Vagina (tissue), 2 donors: ENCODE results near the gene DMAC2L.

ENCODE experiments used
- CTCF ChIP-seq, 3 experiments: fragments of 450-650 bp in 2 of 3; fragments of 200-600 bp in 1 of 3; sonication (generic) in 1 of 3; IDR thresholded peaks; one replicate each; pipeline ENCODE4 v1.5.1; 2017 to 2019; ENCODE audit warnings: antibody characterized with exemption in 3 of 3, mild to moderate bottlenecking in 2 of 3, moderate library complexity in 2 of 3
- POLR2A ChIP-seq, 2 donors: fragments of 450-650 bp; IDR thresholded peaks; one replicate each; pipeline ENCODE4 v1.6.1; 2017; ENCODE audit warnings: antibody characterized with exemption in 2 of 2, mild to moderate bottlenecking in 2 of 2, moderate library complexity in 2 of 2
- POLR2AphosphoS5 ChIP-seq, 2 donors: sonication (generic); formaldehyde crosslinking; IDR thresholded peaks; one replicate each; pipeline ENCODE4 v1.9.0; 2017; ENCODE audit warnings: antibody characterized with exemption in 2 of 2, mild to moderate bottlenecking in 2 of 2, low read depth in 1 of 2; ENCODE audit not compliant: insufficient read depth in 1 of 2

GRCh38 chr14:50338587-50338986 is 26.5 kb downstream of the DMAC2L start:
- TF ChIP-seq CTCF (IDR thresholded peaks at IDR 0.05) (no peak), POLR2A (IDR thresholded peaks at IDR 0.05) (no peak), POLR2AphosphoS5 (IDR thresholded peaks at IDR 0.05; ENCODE audit: insufficient read depth in 1 of 2, low read depth in 1 of 2) (no peak)
